HG02852 (cell line): ENCODE measurements around the gene WWOX.

Source experiments
- ATAC-seq: cut with Tn5 transposase; IDR thresholded peaks from one replicate; pipeline ENCODE4 v1.9.1; 2021; ENCODE audit warnings: mild to moderate bottlenecking, moderate library complexity; ENCODE audit not compliant: unreplicated experiment

Gene WWOX

GRCh38 chr16:78871241-78871640 is 771.8 kb downstream of the WWOX start:
- ATAC-seq = no peak

GRCh38 chr16:78876671-78877070 is 777.2 kb downstream of the WWOX start:
- ATAC-seq = no peak

- no peak for ATAC-seq
Observed at GRCh38 chr16:78877114-78877655, 777.7 kb downstream of the WWOX start.

GRCh38 chr16:78878570-78878969 is 779.1 kb downstream of the WWOX start:
- ATAC-seq = no peak

- no peak for ATAC-seq
Observed at GRCh38 chr16:78879011-78879410, 779.6 kb downstream of the WWOX start.

- ATAC-seq = no peak
Observed at GRCh38 chr16:78882150-78882549, 782.7 kb downstream of the WWOX start.

GRCh38 chr16:78882751-78883150 is 783.3 kb downstream of the WWOX start:
- no peak for ATAC-seq

GRCh38 chr16:78884204-78884603 is 784.8 kb downstream of the WWOX start:
- ATAC-seq = no peak

- ATAC-seq = no peak
Observed at GRCh38 chr16:78889346-78889745, 789.9 kb downstream of the WWOX start.

GRCh38 chr16:78890373-78890895 is 791.0 kb downstream of the WWOX start:
- ATAC-seq = no peak

- ATAC-seq = no peak
Observed at GRCh38 chr16:78892951-78893733, 793.7 kb downstream of the WWOX start.

- no peak for ATAC-seq
Observed at GRCh38 chr16:78894886-78895285, 795.4 kb downstream of the WWOX start.

- no peak for ATAC-seq
Observed at GRCh38 chr16:78895681-78896080, 796.2 kb downstream of the WWOX start.

GRCh38 chr16:78896280-78896679 is 796.8 kb downstream of the WWOX start:
- ATAC-seq = no peak

GRCh38 chr16:78897299-78897698 is 797.8 kb downstream of the WWOX start:
- ATAC-seq = no peak

GRCh38 chr16:78900044-78900811 is 800.8 kb downstream of the WWOX start:
- ATAC-seq = no peak

- ATAC-seq = no peak
Observed at GRCh38 chr16:78900966-78901365, 801.5 kb downstream of the WWOX start.

GRCh38 chr16:78902321-78902720 is 802.9 kb downstream of the WWOX start:
- no peak for ATAC-seq

GRCh38 chr16:78903237-78903636 is 803.8 kb downstream of the WWOX start:
- no peak for ATAC-seq

- ATAC-seq = no peak
Observed at GRCh38 chr16:78903843-78904242, 804.4 kb downstream of the WWOX start.

- ATAC-seq = no peak
Observed at GRCh38 chr16:78906135-78906534, 806.7 kb downstream of the WWOX start.

- ATAC-seq = no peak
Observed at GRCh38 chr16:78909226-78909625, 809.8 kb downstream of the WWOX start.
